Adrenal gland (tissue), 12 donors: ENCODE data around the gene AGPAT3. TPM values are rescaled to one million over a fixed set of nuclear protein-coding genes. Genes with fewer than 3 reads are reported as not detected.

Experiments
- DNase-seq, 7 donors: peaks; one replicate each; pipeline ENCODE4 v3.0.0-alpha.2; 2019 to 2020
- H3K27ac ChIP-seq, 5 donors: fragments of 200-600 bp; sonication (generic) in 4 of 5; 1 replicate in 3 of 5; 2 replicates in 2 of 5; pipeline versions ENCODE4 v1.5.1 to v1.8.0; 2016 to 2020; ENCODE audit warnings: mild to moderate bottlenecking in 1 of 5
- H3K27me3 ChIP-seq: fragments of 200-600 bp; 2 replicates; pipeline ENCODE4 v1.8.0; 2021
- H3K36me3 ChIP-seq, 2 donors: fragments of 200-600 bp; replicated peaks in 1 of 2; 1 replicate in 1 of 2; 2 replicates in 1 of 2; pipeline versions ENCODE4 v1.5.1 to v1.8.0; 2018 to 2022
- H3K4me1 ChIP-seq, 2 donors: fragments of 200-600 bp; replicated peaks in 1 of 2; 1 replicate in 1 of 2; 2 replicates in 1 of 2; pipeline versions ENCODE4 v1.5.1 to v1.8.0; 2018 to 2021
- H3K4me3 ChIP-seq, 4 donors: fragments of 200-600 bp; sonication (generic) in 3 of 4; one replicate each; pipeline ENCODE4 v1.5.1; 2016 to 2018
- H3K9me3 ChIP-seq, 3 donors: fragments of 200-600 bp; sonication (generic) in 1 of 3; replicated peaks in 1 of 3; 1 replicate in 2 of 3; 2 replicates in 1 of 3; pipeline versions ENCODE4 v1.5.1 to v1.8.0; 2016 to 2021
- CTCF ChIP-seq, 6 experiments: fragments of 450-650 bp in 4 of 6; fragments of 200-600 bp in 2 of 6; sonication (generic) in 1 of 6; IDR thresholded peaks; 1 replicate in 5 of 6; 2 replicates in 1 of 6; pipeline versions ENCODE4 v1.5.1 to v1.8.0; 2016 to 2021; ENCODE audit warnings: antibody characterized with exemption in 6 of 6, mild to moderate bottlenecking in 2 of 6, moderate library complexity in 1 of 6
- POLR2A ChIP-seq, 2 donors: fragments of 450-650 bp; IDR thresholded peaks; one replicate each; pipeline ENCODE4 v1.6.1; 2017; ENCODE audit warnings: antibody characterized with exemption in 2 of 2, mild to moderate bottlenecking in 2 of 2, moderate library complexity in 1 of 2
- WGBS, 4 donors: extraction: QIAGEN DNeasy Blood & Tissue Kit in 2 of 4; methylation state at CpG; one replicate each; pipeline versions ENCODE4 v1.1.5 to v1.1.7; 2013 to 2017; 5-methylcytosine and 5-hydroxymethylcytosine counted together
- intact Hi-C, 2 donors: fragments of 100-400 bp; cut with DNase I; formaldehyde crosslinking; loops; one replicate each; pipeline versions ENCODE4 v1.14.1 to v1.15.0; 2022 to 2023
- polyA plus RNA-seq, 3 donors: library from polyadenylated mRNA; stranded (reverse); fragments of 200-250 nt in 2 of 3; fragments of 350-450 nt in 1 of 3; fragmentation: Illumina TruSeq in 1 of 3; extraction: RNeasy Lipid Tissue Mini Kit (QIAGEN cat#74804) in 1 of 3; gene quantifications; one replicate each; pipeline ENCODE4 v1.2.3, GENCODE V29; 2013 to 2014
- total RNA-seq, 9 donors: library from RNA; depleted of rRNA in 4 of 9; stranded (reverse); fragments of >200 nt in 4 of 9; fragments of 120-200 nt in 1 of 9; fragmentation: NEBNext Ultra II Directional in 1 of 9; extraction: Animal tissue kit (Norgen Biotek cat#: 25700) in 1 of 9; gene quantifications; one replicate each; pipeline versions ENCODE4 v1.1.0 to v1.2.4, GENCODE V29; 2013 to 2023
- donor health status: healthy with polysubstance abuse.
- donor health status: Bipolar disorder and iron deficiency.
- donor health status: DM: yes; HTN: yes; CAD: no.
- donor health status: DM: no; HTN: no; CAD: no.
- donor health status: DM: no; HTN: no; CAD: no.
- donor health status: DM: yes; HTN: yes; CAD: no.

Gene AGPAT3
- total and polyA plus RNA-seq, 12 donors, result 25.3 to 88.9 (median 47.8) TPM

GRCh38 chr21:43981151-43981870 lies 116.3 kb downstream of the AGPAT3 start:
- peaks cover 0 to 37% of the 10 kb centered on the region in 2 donors for H3K36me3 ChIP-seq
- H3K9me3 ChIP-seq, result no peaks in the 10 kb centered on the region
- no peaks in the 10 kb centered on the region for H3K27me3 ChIP-seq
- WGBS, 4 donors, result 87 to 100% (median 88%) methylated on average over 1 to 26 of the region's 26 CpGs
- H3K27ac ChIP-seq, result no peak overlapping the region
- intact Hi-C loops, result no loop called here
- TF ChIP-seq CTCF (IDR thresholded peaks at IDR 0.05), result no peak
- TF ChIP-seq POLR2A (IDR thresholded peaks at IDR 0.05), result no peak
- no peak for DNase-seq
- H3K4me3 ChIP-seq, result no peak overlapping the region
- no peaks in the 10 kb centered on the region for H3K4me1 ChIP-seq

GRCh38 chr21:43981871-43982210 lies 116.8 kb downstream of the AGPAT3 start:
- no peak for DNase-seq
- no peaks in the 10 kb centered on the region for H3K4me1 ChIP-seq
- H3K27ac ChIP-seq, result no peak overlapping the region
- no peaks in the 10 kb centered on the region for H3K9me3 ChIP-seq
- 73 to 91% (median 88%) methylated on average over 3 to 13 of the region's 13 CpGs for WGBS, 4 donors
- intact Hi-C loops, result no loop called here
- TF ChIP-seq POLR2A (IDR thresholded peaks at IDR 0.05), result no peak
- no peak for TF ChIP-seq CTCF (IDR thresholded peaks at IDR 0.05)
- H3K27me3 ChIP-seq, result no peaks in the 10 kb centered on the region
- H3K4me3 ChIP-seq, result no peak overlapping the region
- peaks cover 0 to 37% of the 10 kb centered on the region in 2 donors for H3K36me3 ChIP-seq

GRCh38 chr21:43982489-43983078 lies 117.6 kb downstream of the AGPAT3 start:
- Histone ChIP-seq H3K36me3 (peaks cover 0 to 37% of the 10 kb centered on the region in 2 donors), H3K4me3 (no peak overlapping the region), H3K27ac (no peak overlapping the region), H3K9me3 (no peaks in the 10 kb centered on the region), H3K4me1 (no peaks in the 10 kb centered on the region), H3K27me3 (no peaks in the 10 kb centered on the region)
- intact Hi-C loops, result no loop called here
- no peak for TF ChIP-seq CTCF (IDR thresholded peaks at IDR 0.05)
- TF ChIP-seq POLR2A (IDR thresholded peaks at IDR 0.05), result no peak
- WGBS, 4 donors, result 92 to 96% (median 94%) methylated on average over 30 to 32 of the region's 32 CpGs
- no peak for DNase-seq

GRCh38 chr21:43983390-43983789 lies 118.4 kb downstream of the AGPAT3 start:
- peaks cover 0 to 35% of the 10 kb centered on the region in 2 donors for H3K36me3 ChIP-seq
- H3K27ac ChIP-seq, result no peak overlapping the region
- H3K9me3 ChIP-seq, result no peaks in the 10 kb centered on the region
- WGBS, 4 donors, result 67 to 90% (median 86%) methylated on average over 3 to 17 of the region's 17 CpGs
- TF ChIP-seq POLR2A (IDR thresholded peaks at IDR 0.05), result no peak
- no peak for TF ChIP-seq CTCF (IDR thresholded peaks at IDR 0.05)
- intact Hi-C loops, result no loop called here
- H3K4me1 ChIP-seq, result no peaks in the 10 kb centered on the region
- DNase-seq, result no peak
- no peaks in the 10 kb centered on the region for H3K27me3 ChIP-seq
- no peak overlapping the region for H3K4me3 ChIP-seq
